Stomach smooth muscle (tissue), 2 donors: ENCODE data around the gene NKTR.
"Not testable (repeated sequence)": the region's sequence is repeated elsewhere in the genome, so short reads cannot be mapped to it uniquely, and the experiment has no call there.

Source experiments
- H3K27ac ChIP-seq: one replicate; pipeline ENCODE4 v1.7.0; 2013; ENCODE audit warnings: mild to moderate bottlenecking, low read length, inconsistent platforms
- H3K27me3 ChIP-seq, 2 donors: one replicate each; pipeline ENCODE4 v1.7.0; 2013; ENCODE audit warnings: low read length in 2 of 2; ENCODE audit not compliant: insufficient read depth in 2 of 2, control insufficient read depth in 1 of 2
- H3K36me3 ChIP-seq, 2 donors: one replicate each; pipeline ENCODE4 v1.7.0; 2013; ENCODE audit warnings: low read length in 2 of 2; ENCODE audit not compliant: control insufficient read depth in 2 of 2, insufficient read depth in 2 of 2
- H3K4me1 ChIP-seq: one replicate; pipeline ENCODE4 v1.7.0; 2013; ENCODE audit warnings: low read length; ENCODE audit not compliant: control insufficient read depth, insufficient read depth
- H3K4me3 ChIP-seq, 2 donors: one replicate each; pipeline ENCODE4 v1.7.0; 2013; ENCODE audit warnings: low read length in 2 of 2
- H3K9ac ChIP-seq, 2 donors: one replicate each; pipeline ENCODE4 v1.7.0; 2013; ENCODE audit warnings: low read length in 2 of 2, mild to moderate bottlenecking in 1 of 2
- H3K9me3 ChIP-seq, 2 donors: one replicate each; pipeline ENCODE4 v1.7.0; 2013; ENCODE audit warnings: low read length in 2 of 2; ENCODE audit not compliant: control insufficient read depth in 2 of 2
- donor health status: healthy.
- donor health status: Pancreatic carcinoma.

NKTR gene

GRCh38 chr3:42579346-42579745 lies 21.1 kb upstream of the NKTR start:
- not testable (repeated sequence) for H3K4me3 ChIP-seq, H3K27ac ChIP-seq, H3K9me3 ChIP-seq, H3K27me3 ChIP-seq, H3K9ac ChIP-seq
- peaks cover 14% of the 10 kb centered on the region for H3K4me1 ChIP-seq
- peaks cover 0 to 10% of the 10 kb centered on the region in 2 donors for H3K36me3 ChIP-seq

GRCh38 chr3:42581400-42581708 lies 19.1 kb upstream of the NKTR start:
- no peaks in the 10 kb centered on the region for H3K9me3 ChIP-seq
- no peaks in the 10 kb centered on the region for H3K27me3 ChIP-seq
- H3K4me3 ChIP-seq: peak overlapping the region; percentile 79 to 86
- H3K27ac ChIP-seq: peak overlapping the region; percentile 81
- H3K4me1 ChIP-seq: peaks cover 14% of the 10 kb centered on the region
- peak overlapping the region; percentile 79 to 87 for H3K9ac ChIP-seq
- peaks cover 0 to 4% of the 10 kb centered on the region in 2 donors for H3K36me3 ChIP-seq

GRCh38 chr3:42581709-42582473 lies 18.6 kb upstream of the NKTR start, which contains the start of gene SEC22C:
TSS of gene SEC22C (minus strand) at chr3:42581967. CDS start at chr3:42569046, 12,921 bp downstream.
- Histone ChIP-seq H3K27me3 (no peaks in the 10 kb centered on the region), H3K9ac (peak within 1 kb of the TSS; percentile 79 to 87)

GRCh38 chr3:42582474-42583070 lies 17.9 kb upstream of the NKTR start:
- H3K4me3 ChIP-seq: peak overlapping the region; percentile 79 to 86
- H3K36me3 ChIP-seq: peaks cover 0 to 4% of the 10 kb centered on the region in 2 donors
- no peaks in the 10 kb centered on the region for H3K9me3 ChIP-seq
- peaks cover 14% of the 10 kb centered on the region for H3K4me1 ChIP-seq
- H3K27ac ChIP-seq: peak overlapping the region; percentile 81
- no peaks in the 10 kb centered on the region for H3K27me3 ChIP-seq
- H3K9ac ChIP-seq: peak overlapping the region; percentile 79 to 87

More at GRCh38 chr3:42581709-42582473, 18.6 kb upstream of the NKTR start, which contains the start of gene SEC22C:
- Histone ChIP-seq H3K9me3 (no peaks in the 10 kb centered on the region), H3K4me3 (peak within 1 kb of the TSS; percentile 79 to 86), H3K27ac (peak within 1 kb of the TSS; percentile 81), H3K36me3 (peaks cover 0 to 4% of the 10 kb centered on the region in 2 donors), H3K4me1 (peaks cover 14% of the 10 kb centered on the region)

GRCh38 chr3:42588625-42589024 lies 11.9 kb upstream of the NKTR start:
- H3K27ac ChIP-seq: no peak overlapping the region
- H3K36me3 ChIP-seq: no peaks in the 10 kb centered on the region
- no peak overlapping the region for H3K9ac ChIP-seq
- H3K9me3 ChIP-seq: no peaks in the 10 kb centered on the region
- no peak overlapping the region for H3K4me3 ChIP-seq
- H3K4me1 ChIP-seq: peaks cover 12% of the 10 kb centered on the region
- no peaks in the 10 kb centered on the region for H3K27me3 ChIP-seq

- Histone ChIP-seq H3K9me3 (no peaks in the 10 kb centered on the region), H3K9ac (peak overlapping the region; percentile 57 to 64), H3K27ac (no peak overlapping the region), H3K36me3 (peaks cover 0 to 4% of the 10 kb centered on the region in 2 donors), H3K4me1 (peaks cover 12% of the 10 kb centered on the region), H3K4me3 (peak overlapping the region in 1 of 2 donors; percentile 87), H3K27me3 (no peaks in the 10 kb centered on the region)
Observed at GRCh38 chr3:42589382-42590109, 10.9 kb upstream of the NKTR start.

- Histone ChIP-seq H3K27ac (peak overlapping the region; percentile 46), H3K4me3 (peak overlapping the region; percentile 69 to 87), H3K4me1 (peaks cover 12% of the 10 kb centered on the region), H3K9me3 (no peaks in the 10 kb centered on the region), H3K36me3 (peaks cover 0 to 4% of the 10 kb centered on the region in 2 donors), H3K9ac (peak overlapping the region; percentile 66 to 67), H3K27me3 (no peaks in the 10 kb centered on the region)
Observed at GRCh38 chr3:42590989-42591756, 9.3 kb upstream of the NKTR start.

GRCh38 chr3:42591811-42592210 lies 8.7 kb upstream of the NKTR start:
- Histone ChIP-seq H3K9me3 (no peaks in the 10 kb centered on the region), H3K9ac (peak overlapping the region; percentile 13 to 67), H3K27me3 (no peaks in the 10 kb centered on the region), H3K4me1 (peaks cover 12% of the 10 kb centered on the region), H3K27ac (peak overlapping the region; percentile 46), H3K4me3 (peak overlapping the region; percentile 69 to 87), H3K36me3 (peaks cover 0 to 4% of the 10 kb centered on the region in 2 donors)

GRCh38 chr3:42593635-42594034 lies 6.9 kb upstream of the NKTR start:
- Histone ChIP-seq H3K9me3 (no peaks in the 10 kb centered on the region), H3K27ac (no peak overlapping the region), H3K9ac (no peak overlapping the region), H3K27me3 (no peaks in the 10 kb centered on the region), H3K36me3 (peaks cover 0 to 4% of the 10 kb centered on the region in 2 donors), H3K4me3 (no peak overlapping the region), H3K4me1 (peaks cover 12% of the 10 kb centered on the region)

- Histone ChIP-seq H3K36me3 (peaks cover 0 to 4% of the 10 kb centered on the region in 2 donors), H3K4me1 (peaks cover 8% of the 10 kb centered on the region), H3K9me3 (no peaks in the 10 kb centered on the region), H3K9ac (no peak overlapping the region), H3K27ac (no peak overlapping the region), H3K4me3 (no peak overlapping the region), H3K27me3 (no peaks in the 10 kb centered on the region)
Observed at GRCh38 chr3:42595682-42596081, 4.8 kb upstream of the NKTR start.
